ENCODE measurements around the gene GTF3C4.
"Not testable (repeated sequence)": the region's sequence is repeated elsewhere in the genome, so short reads cannot be mapped to it uniquely, and the experiment has no call there.

Gene GTF3C4

GRCh38 chr9:132697230-132697629 is 27.0 kb downstream of the GTF3C4 start:
- FAIRE-seq = no peak
- no peak for DNase-seq (ENCODE audit: extremely low spot score, insufficient read length, low read depth)

- FAIRE-seq (no peak), DNase-seq (ENCODE audit: extremely low spot score, insufficient read length, low read depth) (no peak)
Measured at GRCh38 chr9:132698989-132699388, 28.7 kb downstream of the GTF3C4 start.

GRCh38 chr9:132699956-132700355 is 29.7 kb downstream of the GTF3C4 start:
- no peak for DNase-seq (ENCODE audit: extremely low spot score, insufficient read length, low read depth)
- FAIRE-seq = no peak

- DNase-seq (ENCODE audit: extremely low spot score, insufficient read length, low read depth) = no peak
- no peak for FAIRE-seq
Measured at GRCh38 chr9:132702254-132702653, 32.0 kb downstream of the GTF3C4 start.

GRCh38 chr9:132703336-132703735 is 33.1 kb downstream of the GTF3C4 start:
- FAIRE-seq (no peak), DNase-seq (ENCODE audit: extremely low spot score, insufficient read length, low read depth) (no peak)

- FAIRE-seq (no peak), DNase-seq (ENCODE audit: extremely low spot score, insufficient read length, low read depth) (no peak)
Measured at GRCh38 chr9:132708239-132708638, 38.0 kb downstream of the GTF3C4 start.

GRCh38 chr9:132708769-132709430 is 38.6 kb downstream of the GTF3C4 start:
- no peak for FAIRE-seq
- DNase-seq (ENCODE audit: extremely low spot score, insufficient read length, low read depth) = no peak

GRCh38 chr9:132710333-132710732 is 40.1 kb downstream of the GTF3C4 start:
- DNase-seq (ENCODE audit: extremely low spot score, insufficient read length, low read depth) (no peak), FAIRE-seq (no peak)

GRCh38 chr9:132711152-132711551 is 40.9 kb downstream of the GTF3C4 start:
- not testable (repeated sequence) for FAIRE-seq; DNase-seq (ENCODE audit: extremely low spot score, insufficient read length, low read depth)

- no peak for FAIRE-seq
- DNase-seq (ENCODE audit: extremely low spot score, insufficient read length, low read depth) = no peak
Measured at GRCh38 chr9:132711846-132712245, 41.6 kb downstream of the GTF3C4 start.

- no peak for DNase-seq (ENCODE audit: extremely low spot score, insufficient read length, low read depth)
- FAIRE-seq = no peak
Measured at GRCh38 chr9:132712753-132713152, 42.5 kb downstream of the GTF3C4 start.

- DNase-seq (ENCODE audit: extremely low spot score, insufficient read length, low read depth) (no peak), FAIRE-seq (no peak)
Measured at GRCh38 chr9:132716007-132716406, 45.7 kb downstream of the GTF3C4 start.

- FAIRE-seq (no peak), DNase-seq (ENCODE audit: extremely low spot score, insufficient read length, low read depth) (no peak)
Measured at GRCh38 chr9:132717326-132717945, 47.2 kb downstream of the GTF3C4 start.

- FAIRE-seq; DNase-seq (ENCODE audit: extremely low spot score, insufficient read length, low read depth): not testable (repeated sequence)
Measured at GRCh38 chr9:132718381-132718928, 48.2 kb downstream of the GTF3C4 start.

- no peak for DNase-seq (ENCODE audit: extremely low spot score, insufficient read length, low read depth)
- no peak for FAIRE-seq
Measured at GRCh38 chr9:132721661-132722060, 51.4 kb downstream of the GTF3C4 start.

GRCh38 chr9:132722564-132723065 is 52.4 kb downstream of the GTF3C4 start:
- no peak for DNase-seq (ENCODE audit: extremely low spot score, insufficient read length, low read depth)
- FAIRE-seq = no peak

GRCh38 chr9:132723809-132724208 is 53.5 kb downstream of the GTF3C4 start:
- DNase-seq (ENCODE audit: extremely low spot score, insufficient read length, low read depth) (no peak), FAIRE-seq (no peak)

GRCh38 chr9:132725306-132725705 is 55.0 kb downstream of the GTF3C4 start:
- no peak for DNase-seq (ENCODE audit: extremely low spot score, insufficient read length, low read depth)
- FAIRE-seq = no peak

GRCh38 chr9:132726576-132727130 is 56.4 kb downstream of the GTF3C4 start:
- FAIRE-seq (no peak), DNase-seq (ENCODE audit: extremely low spot score, insufficient read length, low read depth) (no peak)

GRCh38 chr9:132728071-132728470 is 57.8 kb downstream of the GTF3C4 start:
- FAIRE-seq (no peak), DNase-seq (ENCODE audit: extremely low spot score, insufficient read length, low read depth) (no peak)

- FAIRE-seq (no peak), DNase-seq (ENCODE audit: extremely low spot score, insufficient read length, low read depth) (no peak)
Measured at GRCh38 chr9:132728497-132728896, 58.2 kb downstream of the GTF3C4 start.
